Esophagus muscularis mucosa (tissue), 4 donors: Measurements from ENCODE around the gene TENM4. TPM values are rescaled to one million over a fixed set of nuclear protein-coding genes. Genes with fewer than 3 reads are reported as not detected.

Experiments used
- DNase-seq: peaks from one replicate; pipeline ENCODE4 v3.0.0-alpha.2; 2017; ENCODE audit errors: extremely low spot score
- H3K27ac ChIP-seq, 4 donors: fragments of 200-600 bp; sonication (generic); replicated peaks in 1 of 4; 1 replicate in 3 of 4; 2 replicates in 1 of 4; pipeline ENCODE4 v1.5.1; 2016 to 2019; ENCODE audit warnings: mild to moderate bottlenecking in 1 of 4
- H3K27me3 ChIP-seq, 4 donors: fragments of 200-600 bp; sonication (generic); one replicate each; pipeline versions ENCODE4 v1.5.1 to v1.6.0; 2016 to 2019
- H3K36me3 ChIP-seq, 4 donors: fragments of 200-600 bp; sonication (generic); one replicate each; pipeline ENCODE4 v1.5.1; 2016 to 2019
- H3K4me1 ChIP-seq, 4 donors: fragments of 200-600 bp; sonication (generic); one replicate each; pipeline ENCODE4 v1.5.1; 2016 to 2019
- H3K4me3 ChIP-seq, 4 donors: fragments of 200-600 bp; sonication (generic); 1 replicate in 2 of 4; 2 replicates in 2 of 4; pipeline ENCODE4 v1.5.1; 2016 to 2019; ENCODE audit warnings: mild to moderate bottlenecking in 4 of 4, moderate library complexity in 1 of 4
- H3K9me3 ChIP-seq, 4 donors: fragments of 200-600 bp; sonication (generic); 1 replicate in 3 of 4; 2 replicates in 1 of 4; pipeline ENCODE4 v1.5.1; 2016 to 2019
- EP300 ChIP-seq: sonication (generic); formaldehyde crosslinking; IDR thresholded peaks from one replicate; pipeline ENCODE4 v1.6.1; 2017; ENCODE audit warnings: antibody characterized with exemption
- POLR2A ChIP-seq: fragments of 450-650 bp; IDR thresholded peaks from one replicate; pipeline ENCODE4 v1.6.1; 2017; ENCODE audit warnings: antibody characterized with exemption, moderate library complexity, mild to moderate bottlenecking, low read depth
- POLR2AphosphoS5 ChIP-seq, 2 donors: sonication (generic); formaldehyde crosslinking; IDR thresholded peaks; one replicate each; pipeline ENCODE4 v1.6.1; 2017; ENCODE audit warnings: antibody characterized with exemption in 2 of 2
- WGBS: methylation state at CpG from one replicate; pipeline ENCODE4 v1.1.5; 2018; 5-methylcytosine and 5-hydroxymethylcytosine counted together
- intact Hi-C: fragments of 100-400 bp; cut with DNase I; formaldehyde crosslinking; loops from one replicate; pipeline ENCODE4 v1.15.1; 2023
- total RNA-seq, 4 donors: library from RNA; depleted of rRNA; stranded (reverse); fragments of >200 nt; gene quantifications; one replicate each; pipeline versions ENCODE4 v1.1.0 to v1.2.1, GENCODE V29; 2016
- TF ChIP-seq, protein P1 (sequence below), 3 experiments: fragments of 200-600 bp in 2 of 3; fragments of 450-650 bp in 1 of 3; sonication (generic) in 2 of 3; IDR thresholded peaks; one replicate each; pipeline ENCODE4 v1.5.1; 2017 to 2019; ENCODE audit warnings: antibody characterized with exemption in 3 of 3, mild to moderate bottlenecking in 2 of 3, moderate library complexity in 1 of 3

The TENM4 gene
- total RNA-seq, 4 donors from 2014 or later = 4.1 to 9.6 (median 8.0) TPM

DNA sequence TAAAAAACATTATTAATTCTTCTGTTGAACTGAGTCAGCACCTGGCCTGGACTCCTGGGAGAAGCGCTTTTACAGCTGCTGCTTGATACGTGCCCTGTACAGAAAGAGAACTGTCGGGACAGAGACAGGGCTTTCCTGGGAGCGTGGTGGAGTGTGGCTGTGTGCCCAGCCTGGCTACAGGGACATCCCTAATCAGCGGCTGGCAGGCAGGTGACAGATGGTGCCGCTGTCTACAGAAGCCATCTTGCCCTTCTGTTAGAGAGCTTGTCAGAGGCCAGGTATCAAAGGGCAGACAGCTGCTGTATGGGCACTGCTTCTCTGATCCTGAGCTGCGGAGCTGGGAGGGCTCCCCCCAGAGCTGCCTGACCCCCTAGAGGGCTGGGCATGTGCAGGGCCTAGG lies 361.8 kb downstream of the TENM4 start:
- TF ChIP-seq POLR2A (no peak), EP300 (no peak), POLR2AphosphoS5 (IDR thresholded peaks at IDR 0.05) (no peak)
- TF ChIP-seq, protein P1, sequence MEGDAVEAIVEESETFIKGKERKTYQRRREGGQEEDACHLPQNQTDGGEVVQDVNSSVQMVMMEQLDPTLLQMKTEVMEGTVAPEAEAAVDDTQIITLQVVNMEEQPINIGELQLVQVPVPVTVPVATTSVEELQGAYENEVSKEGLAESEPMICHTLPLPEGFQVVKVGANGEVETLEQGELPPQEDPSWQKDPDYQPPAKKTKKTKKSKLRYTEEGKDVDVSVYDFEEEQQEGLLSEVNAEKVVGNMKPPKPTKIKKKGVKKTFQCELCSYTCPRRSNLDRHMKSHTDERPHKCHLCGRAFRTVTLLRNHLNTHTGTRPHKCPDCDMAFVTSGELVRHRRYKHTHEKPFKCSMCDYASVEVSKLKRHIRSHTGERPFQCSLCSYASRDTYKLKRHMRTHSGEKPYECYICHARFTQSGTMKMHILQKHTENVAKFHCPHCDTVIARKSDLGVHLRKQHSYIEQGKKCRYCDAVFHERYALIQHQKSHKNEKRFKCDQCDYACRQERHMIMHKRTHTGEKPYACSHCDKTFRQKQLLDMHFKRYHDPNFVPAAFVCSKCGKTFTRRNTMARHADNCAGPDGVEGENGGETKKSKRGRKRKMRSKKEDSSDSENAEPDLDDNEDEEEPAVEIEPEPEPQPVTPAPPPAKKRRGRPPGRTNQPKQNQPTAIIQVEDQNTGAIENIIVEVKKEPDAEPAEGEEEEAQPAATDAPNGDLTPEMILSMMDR (IDR thresholded peaks at IDR 0.05) = no peak
- no peak overlapping the region for H3K4me3 ChIP-seq
- no peak for DNase-seq
- no peaks in the 10 kb centered on the region for H3K36me3 ChIP-seq
- H3K27ac ChIP-seq = no peak overlapping the region
- 82% methylated on average over 7 of the region's 7 CpGs for WGBS
- H3K9me3 ChIP-seq = no peaks in the 10 kb centered on the region
- H3K4me1 ChIP-seq = peaks cover 0 to 38% (median 25%) of the 10 kb centered on the region in 4 donors
- intact Hi-C loops = loop anchor here (10.0 kb wide), 1 partner anchor 434 kb away; no protein-coding TSS in a partner anchor
- H3K27me3 ChIP-seq = no peaks in the 10 kb centered on the region

- 79% methylated on average over 2 of the region's 2 CpGs for WGBS
- Histone ChIP-seq H3K27ac (no peak overlapping the region), H3K27me3 (no peaks in the 10 kb centered on the region), H3K36me3 (no peaks in the 10 kb centered on the region), H3K4me3 (no peak overlapping the region), H3K9me3 (no peaks in the 10 kb centered on the region), H3K4me1 (peaks cover 0 to 35% (median 21%) of the 10 kb centered on the region in 4 donors)
- DNase-seq = no peak
- no peak for TF ChIP-seq EP300
- TF ChIP-seq POLR2AphosphoS5 (IDR thresholded peaks at IDR 0.05) = no peak
- TF ChIP-seq POLR2A = no peak
- TF ChIP-seq, protein P1 (IDR thresholded peaks at IDR 0.05) = no peak
- intact Hi-C loops = loop anchor here (10.0 kb wide), 1 partner anchor 434 kb away; no protein-coding TSS in a partner anchor
Measured at GRCh38 chr11:79078456-79078855, 362.4 kb downstream of the TENM4 start.

DNA sequence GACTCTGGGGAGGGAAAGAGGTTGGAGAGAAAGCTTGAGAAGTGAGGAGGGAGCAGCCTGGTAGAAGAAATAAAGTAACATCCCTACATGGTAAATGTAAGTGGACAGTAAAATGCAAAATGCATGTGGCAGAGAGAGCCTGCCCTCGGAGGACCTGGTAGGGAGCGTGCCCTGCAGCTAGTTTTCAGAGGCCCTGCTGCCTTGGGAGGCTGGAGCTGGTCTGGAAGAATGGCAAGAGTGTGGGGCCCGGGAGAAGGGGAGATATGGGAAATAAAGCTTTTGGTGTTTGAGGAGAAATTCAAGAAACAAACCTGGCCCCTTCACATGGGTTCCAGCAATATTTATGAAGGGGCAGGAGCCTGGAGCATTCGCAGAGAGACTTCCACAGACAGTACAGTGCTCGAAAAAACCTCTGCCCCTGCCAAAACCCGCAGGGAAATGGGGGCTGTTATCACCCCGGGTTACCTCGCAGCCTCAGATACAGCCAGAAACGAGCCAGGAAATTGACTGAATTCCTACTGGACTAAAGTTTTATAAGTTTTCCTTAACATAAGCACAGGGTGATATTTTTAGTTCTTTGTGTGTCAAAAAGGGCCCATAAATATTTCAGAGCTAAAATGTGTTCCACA lies 363.0 kb downstream of the TENM4 start:
- H3K36me3 ChIP-seq = no peaks in the 10 kb centered on the region
- intact Hi-C loops = loop anchor here (10.0 kb wide), 1 partner anchor 433 kb away; no protein-coding TSS in a partner anchor
- no peak for DNase-seq
- WGBS = 57% methylated on average over 9 of the region's 9 CpGs
- H3K9me3 ChIP-seq = no peaks in the 10 kb centered on the region
- H3K27me3 ChIP-seq = no peaks in the 10 kb centered on the region
- H3K27ac ChIP-seq = no peak overlapping the region
- no peak for TF ChIP-seq POLR2A
- no peak for TF ChIP-seq POLR2AphosphoS5 (IDR thresholded peaks at IDR 0.05)
- H3K4me3 ChIP-seq = no peak overlapping the region
- peaks cover 0 to 28% (median 14%) of the 10 kb centered on the region in 4 donors for H3K4me1 ChIP-seq

DNA sequence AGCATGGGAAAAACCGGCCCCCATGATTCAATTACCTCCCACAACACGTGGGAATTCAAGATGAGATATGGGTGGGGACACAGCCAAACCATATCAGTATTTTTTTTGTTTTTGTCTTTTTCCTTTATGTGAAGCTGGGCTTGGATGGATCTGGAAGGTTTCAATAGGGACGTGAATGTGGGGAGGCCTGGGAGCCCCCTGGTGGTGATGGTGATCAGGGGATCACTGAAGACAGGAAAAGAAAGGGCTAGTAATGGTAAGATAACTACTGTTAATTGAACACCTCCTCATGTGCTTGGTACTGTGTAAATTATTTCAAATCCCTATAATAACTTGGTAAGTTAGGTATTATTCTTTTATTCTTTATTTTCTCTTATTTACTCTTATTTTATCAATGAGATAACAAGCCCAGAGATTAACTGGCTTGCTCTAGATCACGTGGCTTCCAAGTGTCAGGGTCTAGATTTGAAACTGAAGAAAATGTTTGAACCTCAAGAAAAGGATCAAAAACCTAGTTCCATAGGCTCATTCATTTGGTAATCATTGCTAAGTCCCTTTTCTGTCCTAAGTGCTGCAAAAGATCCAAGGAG lies 364.2 kb downstream of the TENM4 start:
- no peaks in the 10 kb centered on the region for H3K36me3 ChIP-seq
- H3K9me3 ChIP-seq = no peaks in the 10 kb centered on the region
- no peaks in the 10 kb centered on the region for H3K27me3 ChIP-seq
- peaks cover 0 to 27% (median 13%) of the 10 kb centered on the region in 4 donors for H3K4me1 ChIP-seq
- WGBS = 72% methylated on average over 4 of the region's 4 CpGs
- H3K27ac ChIP-seq = no peak overlapping the region
- no peak for DNase-seq
- TF ChIP-seq, protein P1 (IDR thresholded peaks at IDR 0.05) = peak; percentile 43 to 68 (median 45)
- no peak for TF ChIP-seq POLR2AphosphoS5 (IDR thresholded peaks at IDR 0.05)
- TF ChIP-seq EP300 = no peak
- TF ChIP-seq POLR2A = no peak
- H3K4me3 ChIP-seq = no peak overlapping the region
- intact Hi-C loops = loop anchor here (10.0 kb wide), 1 partner anchor 432 kb away; no protein-coding TSS in a partner anchor

DNA sequence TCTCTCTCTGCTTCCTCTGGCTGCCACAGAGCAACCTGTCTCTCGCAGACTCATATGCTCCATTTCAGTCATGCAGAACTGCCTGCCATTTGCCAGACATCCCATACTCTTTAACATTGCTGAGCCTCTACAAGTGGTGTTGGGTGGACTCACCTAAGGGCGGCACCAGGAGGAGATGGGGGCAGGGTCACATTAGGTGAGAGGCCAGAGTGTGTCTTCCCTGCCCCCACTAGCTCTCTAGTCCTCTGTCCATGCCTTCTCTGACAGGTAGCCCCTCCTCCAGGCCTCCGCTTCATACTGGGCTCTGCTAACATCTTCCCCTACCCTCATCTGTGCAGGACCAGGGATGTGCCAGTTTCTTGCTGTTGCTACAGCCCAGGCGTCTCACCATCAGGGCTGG lies 366.3 kb downstream of the TENM4 start:
- TF ChIP-seq, protein P1 (IDR thresholded peaks at IDR 0.05) = no peak
- TF ChIP-seq EP300 (no peak), POLR2AphosphoS5 (IDR thresholded peaks at IDR 0.05) (no peak), POLR2A (no peak)
- Histone ChIP-seq H3K4me1 (peaks cover 0 to 23% (median 13%) of the 10 kb centered on the region in 4 donors), H3K36me3 (no peaks in the 10 kb centered on the region), H3K9me3 (no peaks in the 10 kb centered on the region), H3K27ac (no peak overlapping the region), H3K27me3 (no peaks in the 10 kb centered on the region), H3K4me3 (no peak overlapping the region)
- intact Hi-C loops = loop anchor here (10.0 kb wide), 1 partner anchor 430 kb away; no protein-coding TSS in a partner anchor
- no peak for DNase-seq
- WGBS = 96% methylated on average over 4 of the region's 4 CpGs
